GM23338 (cell line): ENCODE measurements around the gene HSD3B7. TPM values are rescaled to one million over a fixed set of nuclear protein-coding genes. Genes with fewer than 3 reads are reported as not detected.

ENCODE experiments used
- ATAC-seq: fragments of 200-7000 bp; cut with Tn5 transposase; 3 replicates; pipeline ENCODE4 v1.9.1; 2020
- DNase-seq: peaks from one replicate; pipeline ENCODE4 v3.0.0-alpha.2; 2015; ENCODE audit warnings: low spot score
- H2AFZ ChIP-seq: fragments of 200-600 bp; sonication (generic); 2 replicates; pipeline ENCODE4 v1.8.0; 2016; ENCODE audit warnings: antibody characterized with exemption, mild to moderate bottlenecking, moderate library complexity
- H3F3A ChIP-seq: fragments of 200-600 bp; sonication (generic); replicated peaks from 2 replicates; pipeline ENCODE4 v1.8.0; 2017; ENCODE audit warnings: antibody characterized with exemption, mixed run types, low read depth
- H3K27ac ChIP-seq: fragments of 200-600 bp; sonication (generic); 2 replicates; pipeline ENCODE4 v1.6.1; 2016; ENCODE audit warnings: low read depth
- H3K27me3 ChIP-seq: fragments of 200-600 bp; sonication (generic); 2 replicates; pipeline ENCODE4 v1.8.0; 2016; ENCODE audit warnings: mild to moderate bottlenecking, mixed run types, moderate library complexity; ENCODE audit not compliant: insufficient read depth
- H3K36me3 ChIP-seq: fragments of 200-600 bp; sonication (generic); 2 replicates; pipeline ENCODE4 v1.8.0; 2016; ENCODE audit warnings: mild to moderate bottlenecking; ENCODE audit not compliant: insufficient read depth
- H3K4me1 ChIP-seq: fragments of 200-600 bp; sonication (generic); 2 replicates; pipeline ENCODE4 v1.8.0; 2016; ENCODE audit warnings: mild to moderate bottlenecking, moderate library complexity; ENCODE audit not compliant: insufficient read depth
- H3K4me2 ChIP-seq: fragments of 200-600 bp; sonication (generic); 2 replicates; pipeline ENCODE4 v1.7.1; 2017; ENCODE audit warnings: mixed run types
- H3K4me3 ChIP-seq: fragments of 200-600 bp; sonication (generic); 2 replicates; pipeline ENCODE4 v1.6.1; 2016; ENCODE audit warnings: mixed run types
- H3K79me2 ChIP-seq: fragments of 200-600 bp; sonication (generic); replicated peaks from 2 replicates; pipeline ENCODE4 v1.8.0; 2017; ENCODE audit warnings: mild to moderate bottlenecking; ENCODE audit not compliant: insufficient read depth
- H3K9me2 ChIP-seq: fragments of 200-600 bp; sonication (generic); 2 replicates; pipeline ENCODE4 v1.8.0; 2017; ENCODE audit not compliant: insufficient read depth
- H4K20me1 ChIP-seq: fragments of 200-600 bp; sonication (generic); replicated peaks from 2 replicates; pipeline ENCODE4 v1.8.0; 2017; ENCODE audit warnings: mild to moderate bottlenecking; ENCODE audit not compliant: insufficient read depth
- H3K27ac Mint-ChIP-seq: 2 replicates; pipeline ENCODE4 v1.8.0; 2020; ENCODE audit warnings: inconsistent platforms, mild to moderate bottlenecking, moderate library complexity, mixed read lengths
- H3K27me3 Mint-ChIP-seq: 3 replicates; pipeline ENCODE4 v1.8.0; 2022; ENCODE audit warnings: low read depth, mild to moderate bottlenecking, moderate library complexity, mixed read lengths, inconsistent platforms; ENCODE audit not compliant: insufficient read depth, poor library complexity
- H3K36me3 Mint-ChIP-seq: 3 replicates; pipeline ENCODE4 v1.8.0; 2021; ENCODE audit warnings: low read depth, mild to moderate bottlenecking, inconsistent platforms, moderate library complexity, mixed read lengths
- H3K4me1 Mint-ChIP-seq: 3 replicates; pipeline ENCODE4 v1.8.0; 2020; ENCODE audit warnings: mild to moderate bottlenecking, inconsistent platforms, mixed read lengths
- H3K4me3 Mint-ChIP-seq: 3 replicates; pipeline ENCODE4 v1.8.0; 2021; ENCODE audit warnings: moderate library complexity, mild to moderate bottlenecking, inconsistent platforms, mixed read lengths
- H3K9me3 Mint-ChIP-seq: 3 replicates; pipeline ENCODE4 v1.8.0; 2020; ENCODE audit warnings: moderate library complexity, mild to moderate bottlenecking, inconsistent platforms, mixed read lengths
- NANOG ChIP-seq: IDR thresholded peaks from 2 replicates; pipeline ENCODE4 v1.6.1; 2016; ENCODE audit warnings: antibody characterized with exemption, borderline replicate concordance
- polyA plus RNA-seq: library from polyadenylated mRNA; unstranded; fragments of >200 nt; fragmentation: Nextera tagmentation; extraction: Ambion mirVana; gene quantifications from 2 replicates; pipeline ENCODE4 v1.2.1, GENCODE V29; 2016
- total RNA-seq: library from RNA; depleted of rRNA; stranded (reverse); fragments of >200 nt; shearing (Covaris generic); gene quantifications from 2 replicates; pipeline ENCODE4 v1.2.3, GENCODE V29; 2014
- TF ChIP-seq, protein P1 (sequence below): fragments of 250-450 bp; sonication (Bioruptor Pico); IDR thresholded peaks from 2 replicates; pipeline ENCODE4 v1.5.0; 2020; ENCODE audit warnings: mild to moderate bottlenecking, moderate library complexity
- TF ChIP-seq, protein P2 (sequence below): IDR thresholded peaks from 2 replicates; pipeline ENCODE4 v1.6.1; 2016; ENCODE audit warnings: antibody characterized with exemption
- TF ChIP-seq, protein P3 (sequence below), 2 experiments: fragments of 200-600 bp in 1 of 2; sonication (generic) in 1 of 2; conservative IDR thresholded peaks; 2 replicates each; pipeline versions ENCODE4 v1.5.1 to v1.6.1; 2016 to 2017; ENCODE audit warnings: antibody characterized with exemption in 2 of 2, low read depth in 2 of 2, mild to moderate bottlenecking in 2 of 2, moderate library complexity in 1 of 2

HSD3B7 gene
- total and polyA plus RNA-seq, 2 experiments from 2014 or later: 4.3 to 12.2 TPM

DNA sequence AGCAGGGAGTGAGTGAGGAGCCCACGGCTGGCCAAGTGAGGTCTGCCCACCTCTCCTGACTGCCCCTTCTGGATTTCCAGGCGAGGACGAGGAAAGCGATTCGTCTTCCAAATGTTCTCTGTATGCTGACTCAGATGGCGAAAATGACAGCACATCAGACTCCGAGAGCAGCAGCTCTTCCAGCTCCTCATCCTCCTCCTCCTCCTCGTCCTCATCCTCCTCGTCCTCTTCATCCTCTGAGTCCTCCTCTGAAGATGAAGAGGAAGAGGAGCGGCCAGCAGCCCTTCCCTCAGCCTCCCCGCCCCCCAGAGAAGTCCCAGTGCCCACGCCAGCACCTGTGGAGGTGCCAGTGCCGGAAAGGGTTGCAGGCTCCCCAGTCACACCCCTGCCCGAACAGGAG is 13.7 kb upstream of the HSD3B7 start (continued):
- TF ChIP-seq, protein P1, sequence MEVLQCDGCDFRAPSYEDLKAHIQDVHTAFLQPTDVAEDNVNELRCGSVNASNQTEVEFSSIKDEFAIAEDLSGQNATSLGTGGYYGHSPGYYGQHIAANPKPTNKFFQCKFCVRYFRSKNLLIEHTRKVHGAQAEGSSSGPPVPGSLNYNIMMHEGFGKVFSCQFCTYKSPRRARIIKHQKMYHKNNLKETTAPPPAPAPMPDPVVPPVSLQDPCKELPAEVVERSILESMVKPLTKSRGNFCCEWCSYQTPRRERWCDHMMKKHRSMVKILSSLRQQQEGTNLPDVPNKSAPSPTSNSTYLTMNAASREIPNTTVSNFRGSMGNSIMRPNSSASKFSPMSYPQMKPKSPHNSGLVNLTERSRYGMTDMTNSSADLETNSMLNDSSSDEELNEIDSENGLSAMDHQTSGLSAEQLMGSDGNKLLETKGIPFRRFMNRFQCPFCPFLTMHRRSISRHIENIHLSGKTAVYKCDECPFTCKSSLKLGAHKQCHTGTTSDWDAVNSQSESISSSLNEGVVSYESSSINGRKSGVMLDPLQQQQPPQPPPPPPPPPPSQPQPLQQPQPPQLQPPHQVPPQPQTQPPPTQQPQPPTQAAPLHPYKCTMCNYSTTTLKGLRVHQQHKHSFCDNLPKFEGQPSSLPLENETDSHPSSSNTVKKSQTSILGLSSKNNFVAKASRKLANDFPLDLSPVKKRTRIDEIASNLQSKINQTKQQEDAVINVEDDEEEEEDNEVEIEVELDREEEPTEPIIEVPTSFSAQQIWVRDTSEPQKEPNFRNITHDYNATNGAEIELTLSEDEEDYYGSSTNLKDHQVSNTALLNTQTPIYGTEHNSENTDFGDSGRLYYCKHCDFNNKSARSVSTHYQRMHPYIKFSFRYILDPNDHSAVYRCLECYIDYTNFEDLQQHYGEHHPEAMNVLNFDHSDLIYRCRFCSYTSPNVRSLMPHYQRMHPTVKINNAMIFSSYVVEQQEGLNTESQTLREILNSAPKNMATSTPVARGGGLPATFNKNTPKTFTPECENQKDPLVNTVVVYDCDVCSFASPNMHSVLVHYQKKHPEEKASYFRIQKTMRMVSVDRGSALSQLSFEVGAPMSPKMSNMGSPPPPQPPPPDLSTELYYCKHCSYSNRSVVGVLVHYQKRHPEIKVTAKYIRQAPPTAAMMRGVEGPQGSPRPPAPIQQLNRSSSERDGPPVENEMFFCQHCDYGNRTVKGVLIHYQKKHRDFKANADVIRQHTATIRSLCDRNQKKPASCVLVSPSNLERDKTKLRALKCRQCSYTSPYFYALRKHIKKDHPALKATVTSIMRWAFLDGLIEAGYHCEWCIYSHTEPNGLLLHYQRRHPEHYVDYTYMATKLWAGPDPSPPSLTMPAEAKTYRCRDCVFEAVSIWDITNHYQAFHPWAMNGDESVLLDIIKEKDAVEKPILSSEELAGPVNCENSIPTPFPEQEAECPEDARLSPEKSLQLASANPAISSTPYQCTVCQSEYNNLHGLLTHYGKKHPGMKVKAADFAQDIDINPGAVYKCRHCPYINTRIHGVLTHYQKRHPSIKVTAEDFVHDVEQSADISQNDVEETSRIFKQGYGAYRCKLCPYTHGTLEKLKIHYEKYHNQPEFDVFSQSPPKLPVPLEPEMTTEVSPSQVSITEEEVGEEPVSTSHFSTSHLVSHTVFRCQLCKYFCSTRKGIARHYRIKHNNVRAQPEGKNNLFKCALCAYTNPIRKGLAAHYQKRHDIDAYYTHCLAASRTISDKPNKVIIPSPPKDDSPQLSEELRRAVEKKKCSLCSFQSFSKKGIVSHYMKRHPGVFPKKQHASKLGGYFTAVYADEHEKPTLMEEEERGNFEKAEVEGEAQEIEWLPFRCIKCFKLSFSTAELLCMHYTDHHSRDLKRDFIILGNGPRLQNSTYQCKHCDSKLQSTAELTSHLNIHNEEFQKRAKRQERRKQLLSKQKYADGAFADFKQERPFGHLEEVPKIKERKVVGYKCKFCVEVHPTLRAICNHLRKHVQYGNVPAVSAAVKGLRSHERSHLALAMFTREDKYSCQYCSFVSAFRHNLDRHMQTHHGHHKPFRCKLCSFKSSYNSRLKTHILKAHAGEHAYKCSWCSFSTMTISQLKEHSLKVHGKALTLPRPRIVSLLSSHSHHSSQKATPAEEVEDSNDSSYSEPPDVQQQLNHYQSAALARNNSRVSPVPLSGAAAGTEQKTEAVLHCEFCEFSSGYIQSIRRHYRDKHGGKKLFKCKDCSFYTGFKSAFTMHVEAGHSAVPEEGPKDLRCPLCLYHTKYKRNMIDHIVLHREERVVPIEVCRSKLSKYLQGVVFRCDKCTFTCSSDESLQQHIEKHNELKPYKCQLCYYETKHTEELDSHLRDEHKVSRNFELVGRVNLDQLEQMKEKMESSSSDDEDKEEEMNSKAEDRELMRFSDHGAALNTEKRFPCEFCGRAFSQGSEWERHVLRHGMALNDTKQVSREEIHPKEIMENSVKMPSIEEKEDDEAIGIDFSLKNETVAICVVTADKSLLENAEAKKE: no peak
- TF ChIP-seq, protein P2, sequence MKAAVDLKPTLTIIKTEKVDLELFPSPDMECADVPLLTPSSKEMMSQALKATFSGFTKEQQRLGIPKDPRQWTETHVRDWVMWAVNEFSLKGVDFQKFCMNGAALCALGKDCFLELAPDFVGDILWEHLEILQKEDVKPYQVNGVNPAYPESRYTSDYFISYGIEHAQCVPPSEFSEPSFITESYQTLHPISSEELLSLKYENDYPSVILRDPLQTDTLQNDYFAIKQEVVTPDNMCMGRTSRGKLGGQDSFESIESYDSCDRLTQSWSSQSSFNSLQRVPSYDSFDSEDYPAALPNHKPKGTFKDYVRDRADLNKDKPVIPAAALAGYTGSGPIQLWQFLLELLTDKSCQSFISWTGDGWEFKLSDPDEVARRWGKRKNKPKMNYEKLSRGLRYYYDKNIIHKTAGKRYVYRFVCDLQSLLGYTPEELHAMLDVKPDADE: no peak
- TF ChIP-seq, protein P3, sequence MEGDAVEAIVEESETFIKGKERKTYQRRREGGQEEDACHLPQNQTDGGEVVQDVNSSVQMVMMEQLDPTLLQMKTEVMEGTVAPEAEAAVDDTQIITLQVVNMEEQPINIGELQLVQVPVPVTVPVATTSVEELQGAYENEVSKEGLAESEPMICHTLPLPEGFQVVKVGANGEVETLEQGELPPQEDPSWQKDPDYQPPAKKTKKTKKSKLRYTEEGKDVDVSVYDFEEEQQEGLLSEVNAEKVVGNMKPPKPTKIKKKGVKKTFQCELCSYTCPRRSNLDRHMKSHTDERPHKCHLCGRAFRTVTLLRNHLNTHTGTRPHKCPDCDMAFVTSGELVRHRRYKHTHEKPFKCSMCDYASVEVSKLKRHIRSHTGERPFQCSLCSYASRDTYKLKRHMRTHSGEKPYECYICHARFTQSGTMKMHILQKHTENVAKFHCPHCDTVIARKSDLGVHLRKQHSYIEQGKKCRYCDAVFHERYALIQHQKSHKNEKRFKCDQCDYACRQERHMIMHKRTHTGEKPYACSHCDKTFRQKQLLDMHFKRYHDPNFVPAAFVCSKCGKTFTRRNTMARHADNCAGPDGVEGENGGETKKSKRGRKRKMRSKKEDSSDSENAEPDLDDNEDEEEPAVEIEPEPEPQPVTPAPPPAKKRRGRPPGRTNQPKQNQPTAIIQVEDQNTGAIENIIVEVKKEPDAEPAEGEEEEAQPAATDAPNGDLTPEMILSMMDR (conservative IDR thresholded peaks at IDR 0.05; ENCODE audit: low read depth in 2 of 2): no peak

DNA sequence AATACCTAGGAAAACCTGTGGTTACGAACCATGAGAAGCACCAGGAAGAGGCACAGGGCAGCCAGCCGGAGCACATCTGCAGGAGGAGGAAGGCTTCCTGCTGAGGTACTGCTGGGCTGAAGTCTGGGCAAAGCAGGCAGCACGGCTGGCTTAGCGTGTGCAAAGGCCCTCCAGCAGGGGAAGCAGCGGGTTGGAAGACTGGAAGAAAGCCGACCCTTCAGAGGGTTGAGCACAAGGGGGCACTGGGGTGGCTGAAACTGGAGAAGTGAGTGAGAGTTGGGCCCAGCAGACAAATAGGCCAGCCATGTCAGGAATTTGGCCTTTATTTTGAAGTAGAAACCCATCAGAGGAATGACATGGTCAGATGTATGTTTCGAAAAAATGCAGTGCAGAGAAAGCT is 12.1 kb upstream of the HSD3B7 start:
- no peaks in the 10 kb centered on the region; the same call in 2 of the 3 replicates for H3K4me1 Mint-ChIP-seq
- ATAC-seq (peak; percentile 64), DNase-seq (peak; percentile 54)
- H3K79me2 ChIP-seq: no peaks in the 10 kb centered on the region
- no peak overlapping the region for H3K27ac ChIP-seq
- peaks cover 22% of the 10 kb centered on the region for H3K27me3 Mint-ChIP-seq
- peaks cover 81% of the 10 kb centered on the region for H3K36me3 Mint-ChIP-seq
- peak overlapping the region; percentile 69 for H3K27ac Mint-ChIP-seq
- H3F3A ChIP-seq: peaks cover 3% of the 10 kb centered on the region; the same call in 1 of the 2 replicates
- H3K4me1 ChIP-seq: no peaks in the 10 kb centered on the region
- no peaks in the 10 kb centered on the region for H3K27me3 ChIP-seq
- peaks cover 42% of the 10 kb centered on the region for H3K36me3 ChIP-seq
- H4K20me1 ChIP-seq: peaks cover 8% of the 10 kb centered on the region
- no peak overlapping the region for H3K4me2 ChIP-seq
- H3K4me3 ChIP-seq: no peak overlapping the region
- H2AFZ ChIP-seq: no peak overlapping the region
- H3K9me3 Mint-ChIP-seq: no peaks in the 10 kb centered on the region
- no peaks in the 10 kb centered on the region for H3K9me2 ChIP-seq
- no peak overlapping the region for H3K4me3 Mint-ChIP-seq
- TF ChIP-seq, protein P3 (conservative IDR thresholded peaks at IDR 0.05; ENCODE audit: low read depth in 2 of 2): peak in 1 of 2 experiments; percentile 18; a peak in 1 of 4 replicates
- TF ChIP-seq NANOG: no peak
